GM10266 (cell line): ENCODE data around the gene TOMM40.
A peak's percentile ranks its signal among the peaks of the same experiment; 100 is the strongest.

ENCODE experiments used
- DNase-seq: peaks from one replicate; pipeline ENCODE4 v3.0.0; 2012; ENCODE audit errors: extremely low spot score
- TF ChIP-seq, protein P1 (sequence below): IDR thresholded peaks from 2 replicates; pipeline ENCODE4 v1.5.1; 2012; ENCODE audit warnings: mild to moderate bottlenecking, low read depth; ENCODE audit not compliant: control insufficient read depth, insufficient read depth; ENCODE audit errors: missing control alignments

TOMM40 gene

DNA sequence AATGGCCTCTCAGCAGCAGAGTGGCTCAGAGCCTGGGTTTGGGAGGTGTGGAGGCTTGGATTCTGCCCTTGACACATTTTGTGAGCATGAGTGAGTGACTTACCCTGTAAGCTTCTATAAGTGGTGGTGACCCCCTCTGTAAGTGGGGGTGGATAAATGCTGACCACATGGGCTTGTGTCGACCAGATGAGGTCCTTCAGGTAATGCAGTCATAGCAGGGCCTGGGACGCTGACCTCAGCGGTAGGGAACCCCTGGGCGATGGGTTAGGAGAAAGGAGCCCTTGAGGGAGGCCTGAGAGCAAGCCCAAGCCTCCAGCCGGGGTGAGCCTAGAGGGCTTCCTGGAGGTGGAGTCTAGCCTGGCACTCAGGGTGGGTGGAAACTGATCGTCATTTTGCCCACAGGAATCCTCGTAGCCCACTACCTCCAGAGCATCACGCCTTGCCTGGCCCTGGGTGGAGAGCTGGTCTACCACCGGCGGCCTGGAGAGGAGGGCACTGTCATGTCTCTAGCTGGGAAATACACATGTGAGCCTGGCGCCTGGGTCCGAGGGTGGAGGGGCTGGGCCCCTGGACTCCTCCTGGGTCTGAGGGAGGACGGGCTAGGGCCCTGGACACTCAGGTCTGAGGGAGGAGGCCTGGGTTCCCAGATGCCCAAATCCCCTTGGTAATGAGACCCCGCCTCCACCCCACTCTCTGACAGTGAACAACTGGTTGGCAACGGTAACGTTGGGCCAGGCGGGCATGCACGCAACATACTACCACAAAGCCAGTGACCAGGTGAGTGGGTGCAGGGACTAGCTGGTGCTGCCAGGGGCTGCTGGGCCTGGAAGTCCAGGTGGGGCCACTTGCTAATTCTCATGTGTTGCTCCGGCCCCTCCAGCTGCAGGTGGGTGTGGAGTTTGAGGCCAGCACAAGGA, 9.5 kb downstream of the TOMM40 start:
- DNase-seq: no peak
- TF ChIP-seq, protein P1, sequence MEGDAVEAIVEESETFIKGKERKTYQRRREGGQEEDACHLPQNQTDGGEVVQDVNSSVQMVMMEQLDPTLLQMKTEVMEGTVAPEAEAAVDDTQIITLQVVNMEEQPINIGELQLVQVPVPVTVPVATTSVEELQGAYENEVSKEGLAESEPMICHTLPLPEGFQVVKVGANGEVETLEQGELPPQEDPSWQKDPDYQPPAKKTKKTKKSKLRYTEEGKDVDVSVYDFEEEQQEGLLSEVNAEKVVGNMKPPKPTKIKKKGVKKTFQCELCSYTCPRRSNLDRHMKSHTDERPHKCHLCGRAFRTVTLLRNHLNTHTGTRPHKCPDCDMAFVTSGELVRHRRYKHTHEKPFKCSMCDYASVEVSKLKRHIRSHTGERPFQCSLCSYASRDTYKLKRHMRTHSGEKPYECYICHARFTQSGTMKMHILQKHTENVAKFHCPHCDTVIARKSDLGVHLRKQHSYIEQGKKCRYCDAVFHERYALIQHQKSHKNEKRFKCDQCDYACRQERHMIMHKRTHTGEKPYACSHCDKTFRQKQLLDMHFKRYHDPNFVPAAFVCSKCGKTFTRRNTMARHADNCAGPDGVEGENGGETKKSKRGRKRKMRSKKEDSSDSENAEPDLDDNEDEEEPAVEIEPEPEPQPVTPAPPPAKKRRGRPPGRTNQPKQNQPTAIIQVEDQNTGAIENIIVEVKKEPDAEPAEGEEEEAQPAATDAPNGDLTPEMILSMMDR: no peak

DNA sequence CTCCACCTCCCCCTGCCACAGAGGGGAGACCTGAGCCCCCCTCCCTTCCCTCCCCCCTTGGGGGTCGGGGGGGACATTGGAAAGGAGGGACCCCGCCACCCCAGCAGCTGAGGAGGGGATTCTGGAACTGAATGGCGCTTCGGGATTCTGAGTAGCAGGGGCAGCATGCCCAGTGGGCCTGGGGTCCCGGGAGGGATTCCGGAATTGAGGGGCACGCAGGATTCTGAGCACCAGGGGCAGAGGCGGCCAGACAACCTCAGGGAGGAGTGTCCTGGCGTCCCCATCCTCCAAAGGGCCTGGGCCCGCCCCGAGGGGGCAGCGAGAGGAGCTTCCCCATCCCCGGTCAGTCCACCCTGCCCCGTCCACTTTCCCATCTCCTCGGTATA, 12.2 kb downstream of the TOMM40 start:
- TF ChIP-seq, protein P1: no peak

DNA sequence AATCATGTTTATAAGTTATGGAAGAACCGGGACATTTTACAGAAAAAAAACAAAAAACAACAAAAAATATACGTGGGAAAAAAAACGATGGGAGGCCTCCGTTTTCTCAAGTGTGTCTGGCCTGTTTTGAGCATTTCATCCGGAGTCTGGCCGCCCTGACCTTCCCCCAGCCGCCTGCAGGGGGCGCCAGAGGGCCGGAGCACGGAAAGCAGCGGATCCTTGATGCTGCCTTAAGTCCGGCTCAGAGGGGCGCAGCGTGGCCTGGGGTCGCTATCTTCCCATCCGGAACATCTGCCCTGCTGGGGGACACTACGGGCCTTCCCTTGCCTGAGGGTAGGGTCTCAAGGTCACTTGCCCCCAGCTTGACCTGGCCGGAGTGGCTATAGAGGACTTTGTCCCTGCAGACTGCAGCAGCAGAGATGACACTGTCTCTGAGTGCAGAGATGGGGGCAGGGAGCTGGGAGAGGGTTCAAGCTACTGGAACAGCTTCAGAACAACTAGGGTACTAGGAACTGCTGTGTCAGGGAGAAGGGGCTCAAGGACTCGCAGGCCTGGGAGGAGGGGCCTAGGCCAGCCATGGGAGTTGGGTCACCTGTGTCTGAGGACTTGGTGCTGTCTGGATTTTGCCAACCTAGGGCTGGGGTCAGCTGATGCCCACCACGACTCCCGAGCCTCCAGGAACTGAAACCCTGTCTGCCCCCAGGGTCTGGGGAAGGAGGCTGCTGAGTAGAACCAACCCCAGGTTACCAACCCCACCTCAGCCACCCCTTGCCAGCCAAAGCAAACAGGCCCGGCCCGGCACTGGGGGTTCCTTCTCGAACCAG, 12.8 kb downstream of the TOMM40 start:
- peak; percentile 85 for DNase-seq
- TF ChIP-seq, protein P1: peak; percentile 99

More for the DNA sequence above, 12.2 kb downstream of the TOMM40 start:
- DNase-seq: no peak

DNA sequence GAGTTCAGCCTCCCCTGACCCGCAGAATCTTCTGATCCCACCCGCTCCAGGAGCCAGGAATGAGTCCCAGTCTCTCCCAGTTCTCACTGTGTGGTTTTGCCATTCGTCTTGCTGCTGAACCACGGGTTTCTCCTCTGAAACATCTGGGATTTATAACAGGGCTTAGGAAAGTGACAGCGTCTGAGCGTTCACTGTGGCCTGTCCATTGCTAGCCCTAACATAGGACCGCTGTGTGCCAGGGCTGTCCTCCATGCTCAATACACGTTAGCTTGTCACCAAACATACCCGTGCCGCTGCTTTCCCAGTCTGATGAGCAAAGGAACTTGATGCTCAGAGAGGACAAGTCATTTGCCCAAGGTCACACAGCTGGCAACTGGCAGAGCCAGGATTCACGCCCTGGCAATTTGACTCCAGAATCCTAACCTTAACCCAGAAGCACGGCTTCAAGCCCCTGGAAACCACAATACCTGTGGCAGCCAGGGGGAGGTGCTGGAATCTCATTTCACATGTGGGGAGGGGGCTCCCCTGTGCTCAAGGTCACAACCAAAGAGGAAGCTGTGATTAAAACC, 13.5 kb downstream of the TOMM40 start:
- no peak for DNase-seq
- TF ChIP-seq, protein P1: no peak

DNA sequence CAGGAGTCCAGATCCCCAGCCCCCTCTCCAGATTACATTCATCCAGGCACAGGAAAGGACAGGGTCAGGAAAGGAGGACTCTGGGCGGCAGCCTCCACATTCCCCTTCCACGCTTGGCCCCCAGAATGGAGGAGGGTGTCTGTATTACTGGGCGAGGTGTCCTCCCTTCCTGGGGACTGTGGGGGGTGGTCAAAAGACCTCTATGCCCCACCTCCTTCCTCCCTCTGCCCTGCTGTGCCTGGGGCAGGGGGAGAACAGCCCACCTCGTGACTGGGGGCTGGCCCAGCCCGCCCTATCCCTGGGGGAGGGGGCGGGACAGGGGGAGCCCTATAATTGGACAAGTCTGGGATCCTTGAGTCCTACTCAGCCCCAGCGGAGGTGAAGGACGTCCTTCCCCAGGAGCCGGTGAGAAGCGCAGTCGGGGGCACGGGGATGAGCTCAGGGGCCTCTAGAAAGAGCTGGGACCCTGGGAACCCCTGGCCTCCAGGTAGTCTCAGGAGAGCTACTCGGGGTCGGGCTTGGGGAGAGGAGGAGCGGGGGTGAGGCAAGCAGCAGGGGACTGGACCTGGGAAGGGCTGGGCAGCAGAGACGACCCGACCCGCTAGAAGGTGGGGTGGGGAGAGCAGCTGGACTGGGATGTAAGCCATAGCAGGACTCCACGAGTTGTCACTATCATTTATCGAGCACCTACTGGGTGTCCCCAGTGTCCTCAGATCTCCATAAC, 14.5 kb downstream of the TOMM40 start, which contains the start of gene APOE:
TSS of gene APOE (plus strand) at position 360 of the 724 bp plus-strand sequence. CDS start 829 bp downstream, outside the sequence.
- DNase-seq: no peak

DNA sequence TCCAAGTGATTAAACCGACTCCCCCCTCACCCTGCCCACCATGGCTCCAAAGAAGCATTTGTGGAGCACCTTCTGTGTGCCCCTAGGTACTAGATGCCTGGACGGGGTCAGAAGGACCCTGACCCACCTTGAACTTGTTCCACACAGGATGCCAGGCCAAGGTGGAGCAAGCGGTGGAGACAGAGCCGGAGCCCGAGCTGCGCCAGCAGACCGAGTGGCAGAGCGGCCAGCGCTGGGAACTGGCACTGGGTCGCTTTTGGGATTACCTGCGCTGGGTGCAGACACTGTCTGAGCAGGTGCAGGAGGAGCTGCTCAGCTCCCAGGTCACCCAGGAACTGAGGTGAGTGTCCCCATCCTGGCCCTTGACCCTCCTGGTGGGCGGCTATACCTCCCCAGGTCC, 16.6 kb downstream of the TOMM40 start:
- TF ChIP-seq, protein P1: no peak
- DNase-seq: no peak

More for the DNA sequence above, 14.5 kb downstream of the TOMM40 start, which contains the start of gene APOE:
- TF ChIP-seq, protein P1: no peak
